Mucosa of descending colon (tissue), 3 donors: ENCODE measurements around the gene MRPS27. TPM values are rescaled to one million over a fixed set of nuclear protein-coding genes. Genes with fewer than 3 reads are reported as not detected.

Experiments used
- ATAC-seq: fragments of 200-7000 bp; cut with Tn5 transposase; one replicate; pipeline ENCODE4 v1.9.1; 2020; ENCODE audit warnings: mild to moderate bottlenecking, moderate library complexity
- DNase-seq, 3 donors: peaks; one replicate each; pipeline ENCODE4 v3.0.0-alpha.2; 2020
- H3K36me3 ChIP-seq: fragments of 200-600 bp; one replicate; pipeline ENCODE4 v1.8.0; 2021; ENCODE audit warnings: low read depth, mild to moderate bottlenecking
- H3K4me1 ChIP-seq: fragments of 200-600 bp; one replicate; pipeline ENCODE4 v1.8.0; 2021; ENCODE audit warnings: low read depth, mild to moderate bottlenecking
- H3K4me3 ChIP-seq: fragments of 200-600 bp; one replicate; pipeline ENCODE4 v1.8.0; 2021; ENCODE audit warnings: mild to moderate bottlenecking
- H3K9me3 ChIP-seq: fragments of 200-600 bp; one replicate; pipeline ENCODE4 v1.8.0; 2021; ENCODE audit warnings: mild to moderate bottlenecking
- CTCF ChIP-seq: fragments of 200-600 bp; IDR thresholded peaks from one replicate; pipeline ENCODE4 v1.8.0; 2022; ENCODE audit warnings: antibody characterized with exemption, mild to moderate bottlenecking
- intact Hi-C, 2 donors: fragments of 100-400 bp; cut with DNase I in 1 of 2; cut with micrococcal nuclease in 1 of 2; formaldehyde crosslinking; loops; one replicate each; pipeline versions ENCODE4 v1.11.0 to v1.11.1; 2022; cut with DNase I, micrococcal nuclease
- total RNA-seq, 3 donors: library from RNA; stranded (reverse); fragmentation: NEBNext Ultra II Directional in 2 of 3; extraction: Animal tissue kit (Norgen Biotek cat#: 25700) in 2 of 3; gene quantifications; one replicate each; pipeline versions ENCODE4 v1.2.1 to v1.2.4, GENCODE V29; 2021 to 2023
- donor health status: DM: no; HTN: no; CAD: no; lungs with moderate emphysema.
- donor health status: DM: no; HTN: no; CAD: no.
- donor health status: DM: no; HTN: yes; CAD: no.

MRPS27 gene
- total RNA-seq, 3 donors from 2014 or later: 32.7 to 40.3 (median 37.6) TPM

- no peak for TF ChIP-seq CTCF
- intact Hi-C loops: no loop called here
- Histone ChIP-seq H3K9me3 (no peaks in the 10 kb centered on the region), H3K4me3 (no peak overlapping the region), H3K4me1 (peaks cover 8% of the 10 kb centered on the region), H3K36me3 (no peaks in the 10 kb centered on the region)
- DNase-seq: peak in 1 of 3 donors; percentile 19
- peak; percentile 66 for ATAC-seq
These were observed 71.5 kb downstream of the MRPS27 start for GRCh38 chr5:72248410-72248981.

- no peak for TF ChIP-seq CTCF
- peak; percentile 58 for ATAC-seq
These were observed 73.0 kb downstream of the MRPS27 start for GRCh38 chr5:72246954-72247442.

GRCh38 chr5:72245951-72246532 is 74.0 kb downstream of the MRPS27 start:
- peaks cover 8% of the 10 kb centered on the region for H3K4me1 ChIP-seq
- no peak overlapping the region for H3K4me3 ChIP-seq
- DNase-seq (no peak), ATAC-seq (no peak)
- H3K9me3 ChIP-seq: no peaks in the 10 kb centered on the region
- TF ChIP-seq CTCF: no peak
- intact Hi-C loops: no loop called here
- H3K36me3 ChIP-seq: no peaks in the 10 kb centered on the region

More at GRCh38 chr5:72246954-72247442, 73.0 kb downstream of the MRPS27 start:
- H3K4me3 ChIP-seq: no peak overlapping the region
- H3K9me3 ChIP-seq: no peaks in the 10 kb centered on the region
- intact Hi-C loops: no loop called here
- peaks cover 8% of the 10 kb centered on the region for H3K4me1 ChIP-seq
- no peak for DNase-seq
- H3K36me3 ChIP-seq: no peaks in the 10 kb centered on the region

- no peaks in the 10 kb centered on the region for H3K9me3 ChIP-seq
- H3K36me3 ChIP-seq: no peaks in the 10 kb centered on the region
- no peak for DNase-seq
- no peak for ATAC-seq
- no peak overlapping the region for H3K4me3 ChIP-seq
- H3K4me1 ChIP-seq: peaks cover 8% of the 10 kb centered on the region
- intact Hi-C loops: no loop called here
- TF ChIP-seq CTCF: no peak
These were observed 74.5 kb downstream of the MRPS27 start for GRCh38 chr5:72245546-72245945.

GRCh38 chr5:72244862-72245371 is 75.1 kb downstream of the MRPS27 start:
- Histone ChIP-seq H3K36me3 (no peaks in the 10 kb centered on the region), H3K4me3 (no peak overlapping the region), H3K9me3 (no peaks in the 10 kb centered on the region), H3K4me1 (peaks cover 8% of the 10 kb centered on the region)
- intact Hi-C loops: no loop called here
- peak in 1 of 3 donors; percentile 6 for DNase-seq
- no peak for TF ChIP-seq CTCF
- peak; percentile 68 for ATAC-seq
